Activated CD8-positive, alpha-beta T cell treated with anti-CD3 and anti-CD28 coated beads for 36 hours (primary cell): ENCODE data around the gene NFYB. TPM values are rescaled to one million over a fixed set of nuclear protein-coding genes. Genes with fewer than 3 reads are reported as not detected.

Experiments used
- ATAC-seq: fragments of 200-7000 bp; cut with Tn5 transposase; one replicate; pipeline ENCODE4 v1.10.0; 2021; ENCODE audit warnings: mild to moderate bottlenecking, moderate library complexity
- CTCF ChIA-PET: fragments of 350-600 bp; sonication (Branson Sonifier 250); formaldehyde crosslinking; loops from one replicate; lab custom pipeline; 2021; ENCODE audit warnings: antibody characterized with exemption; lab: Charles Lee
- POLR2A ChIA-PET: fragments of 350-600 bp; sonication (Branson Sonifier 250); formaldehyde crosslinking; loops from one replicate; lab custom pipeline; 2021; ENCODE audit warnings: antibody characterized with exemption; lab: Charles Lee
- DNase-seq: peaks from one replicate; pipeline ENCODE4 v3.0.0-alpha.2; 2020
- H3K27ac Mint-ChIP-seq: one replicate; pipeline ENCODE4 v1.8.0; 2021; ENCODE audit warnings: mild to moderate bottlenecking, mixed read lengths
- H3K27me3 Mint-ChIP-seq: one replicate; pipeline ENCODE4 v1.8.0; 2021; ENCODE audit warnings: mixed read lengths
- H3K36me3 Mint-ChIP-seq: one replicate; pipeline ENCODE4 v1.8.0; 2021; ENCODE audit warnings: low read depth, mixed read lengths
- H3K4me1 Mint-ChIP-seq: one replicate; pipeline ENCODE4 v1.8.0; 2021; ENCODE audit warnings: low read depth, mixed read lengths
- H3K4me3 Mint-ChIP-seq: one replicate; pipeline ENCODE4 v1.8.0; 2021; ENCODE audit warnings: mild to moderate bottlenecking, moderate library complexity, mixed read lengths
- H3K9me3 Mint-ChIP-seq: one replicate; pipeline ENCODE4 v1.8.0; 2021; ENCODE audit warnings: mixed read lengths
- CTCF ChIP-seq: fragments of 200-600 bp; IDR thresholded peaks from one replicate; pipeline ENCODE4 v1.8.0; 2022; ENCODE audit warnings: antibody characterized with exemption, mild to moderate bottlenecking
- intact Hi-C: fragments of 100-400 bp; cut with micrococcal nuclease; formaldehyde crosslinking; loops from one replicate; pipeline ENCODE4 v1.10.0; 2022
- total RNA-seq, 2 experiments: library from RNA; stranded (reverse); gene quantifications; one replicate each; pipeline ENCODE4 v1.2.3, GENCODE V29; 2021

Gene NFYB
- total RNA-seq, 2 experiments from 2014 or later: 26.7 to 30.6 TPM

- Mint-ChIP-seq H3K4me1 (peaks cover 21% of the 10 kb centered on the region), H3K4me3 (no peak overlapping the region), H3K9me3 (no peaks in the 10 kb centered on the region), H3K36me3 (peaks cover 21% of the 10 kb centered on the region), H3K27me3 (no peaks in the 10 kb centered on the region), H3K27ac (no peak overlapping the region)
- intact Hi-C loops: no loop called here
- DNase-seq (peak; percentile 75), ATAC-seq (peak; percentile 96)
- ChIA-PET CTCF (interaction anchor here (1.1 to 4.0 kb wide), 6 partner anchors 16 to 56 kb away, joined by 3 to 21 read pairs (median 3); partner anchors contain the start of gene HCFC2), POLR2A (interaction anchor here (0.5 to 1.7 kb wide), 6 partner anchors 9 to 230 kb away, joined by 3 to 4 read pairs (median 3); partner anchors contain the start of gene TDG)
- TF ChIP-seq CTCF: no peak
Measured at GRCh38 chr12:104083769-104084475, 54.1 kb downstream of the NFYB start.

- CTCF ChIA-PET: interaction anchor here (1.0 kb wide), 1 partner anchor 28 kb away, joined by 3 read pairs; no protein-coding TSS in a partner anchor
- no peak for ATAC-seq
- Mint-ChIP-seq H3K27ac (no peak overlapping the region), H3K4me3 (no peak overlapping the region), H3K36me3 (peaks cover 16% of the 10 kb centered on the region), H3K27me3 (no peaks in the 10 kb centered on the region), H3K4me1 (peaks cover 28% of the 10 kb centered on the region), H3K9me3 (no peaks in the 10 kb centered on the region)
- intact Hi-C loops: no loop called here
- POLR2A ChIA-PET: no interaction called here
- DNase-seq: no peak
- no peak for TF ChIP-seq CTCF
Measured at GRCh38 chr12:104080764-104081163, 57.2 kb downstream of the NFYB start.

GRCh38 chr12:104079024-104079423 is 59.0 kb downstream of the NFYB start:
- no peaks in the 10 kb centered on the region for H3K27me3 Mint-ChIP-seq
- no peak overlapping the region for H3K27ac Mint-ChIP-seq
- no peak overlapping the region for H3K4me3 Mint-ChIP-seq
- H3K4me1 Mint-ChIP-seq: peaks cover 20% of the 10 kb centered on the region
- intact Hi-C loops: no loop called here
- no peaks in the 10 kb centered on the region for H3K9me3 Mint-ChIP-seq
- ATAC-seq (no peak), DNase-seq (no peak)
- peaks cover 8% of the 10 kb centered on the region for H3K36me3 Mint-ChIP-seq
- POLR2A ChIA-PET: interaction anchor here (0.5 to 1.4 kb wide), 4 partner anchors 11 to 234 kb away, joined by 3 read pairs; no protein-coding TSS in a partner anchor
- TF ChIP-seq CTCF: no peak
- CTCF ChIA-PET: interaction anchor here (0.6 to 2.1 kb wide), 5 partner anchors 11 to 45 kb away, joined by 3 to 9 read pairs (median 4); no protein-coding TSS in a partner anchor

- ChIA-PET POLR2A (no interaction called here), CTCF (interaction anchor here (1.1 kb wide), 2 partner anchors 30 to 35 kb away, joined by 3 read pairs; no protein-coding TSS in a partner anchor)
- no peak for ATAC-seq
- H3K27ac Mint-ChIP-seq: no peak overlapping the region
- H3K9me3 Mint-ChIP-seq: no peaks in the 10 kb centered on the region
- H3K4me1 Mint-ChIP-seq: peaks cover 9% of the 10 kb centered on the region
- no peaks in the 10 kb centered on the region for H3K27me3 Mint-ChIP-seq
- intact Hi-C loops: no loop called here
- H3K36me3 Mint-ChIP-seq: peaks cover 10% of the 10 kb centered on the region
- no peak for DNase-seq
- no peak for TF ChIP-seq CTCF
- H3K4me3 Mint-ChIP-seq: no peak overlapping the region
Measured at GRCh38 chr12:104073699-104074098, 64.3 kb downstream of the NFYB start.

- DNase-seq: no peak
- Mint-ChIP-seq H3K9me3 (no peaks in the 10 kb centered on the region), H3K4me3 (no peak overlapping the region), H3K27me3 (no peaks in the 10 kb centered on the region), H3K27ac (no peak overlapping the region), H3K36me3 (peaks cover 10% of the 10 kb centered on the region), H3K4me1 (peaks cover 11% of the 10 kb centered on the region)
- CTCF ChIA-PET: no interaction called here
- intact Hi-C loops: no loop called here
- no peak for ATAC-seq
- POLR2A ChIA-PET: no interaction called here
- no peak for TF ChIP-seq CTCF
Measured at GRCh38 chr12:104072099-104072498, 65.9 kb downstream of the NFYB start.
